Colonic mucosa (tissue), 4 donors: ENCODE data around the gene OR6B3. TPM values are rescaled to one million over a fixed set of nuclear protein-coding genes. Genes with fewer than 3 reads are reported as not detected.

ENCODE experiments used
- DNase-seq: peaks from one replicate; pipeline ENCODE4 v3.0.0-alpha.2; 2020
- H3K27ac ChIP-seq: fragments of 200-600 bp; one replicate; pipeline ENCODE4 v1.8.0; 2021
- H3K27me3 ChIP-seq: fragments of 200-600 bp; one replicate; pipeline ENCODE4 v1.8.0; 2021
- H3K36me3 ChIP-seq: fragments of 200-600 bp; one replicate; pipeline ENCODE4 v1.8.0; 2021
- H3K4me1 ChIP-seq: fragments of 200-600 bp; one replicate; pipeline ENCODE4 v1.8.0; 2021; ENCODE audit warnings: mild to moderate bottlenecking
- H3K4me3 ChIP-seq: fragments of 200-600 bp; one replicate; pipeline ENCODE4 v1.8.0; 2021
- H3K9ac ChIP-seq, 2 donors: one replicate each; pipeline ENCODE4 v1.7.0; 2013; ENCODE audit warnings: control low read depth in 2 of 2, low read depth in 2 of 2, low read length in 2 of 2
- H3K9me3 ChIP-seq: fragments of 200-600 bp; one replicate; pipeline ENCODE4 v1.8.0; 2021
- intact Hi-C: fragments of 100-400 bp; cut with DNase I; formaldehyde crosslinking; loops from one replicate; pipeline ENCODE4 v1.14.1; 2022
- total RNA-seq, 2 donors: library from RNA; stranded (reverse); fragmentation: NEBNext Ultra II Directional in 1 of 2; extraction: Animal tissue kit (Norgen Biotek cat#: 25700) in 1 of 2; gene quantifications; one replicate each; pipeline ENCODE4 v1.2.1, GENCODE V29; 2021
- TF ChIP-seq, protein P1 (sequence below): fragments of 200-600 bp; IDR thresholded peaks from one replicate; pipeline ENCODE4 v1.8.0; 2022; ENCODE audit warnings: antibody characterized with exemption, mild to moderate bottlenecking
- donor health status: healthy.
- donor health status: DM: no; HTN: no; CAD: no.
- donor health status: DM: no; HTN: no; CAD: no.

The OR6B3 gene
- total RNA-seq, 2 donors from 2014 or later, result not detected

DNA sequence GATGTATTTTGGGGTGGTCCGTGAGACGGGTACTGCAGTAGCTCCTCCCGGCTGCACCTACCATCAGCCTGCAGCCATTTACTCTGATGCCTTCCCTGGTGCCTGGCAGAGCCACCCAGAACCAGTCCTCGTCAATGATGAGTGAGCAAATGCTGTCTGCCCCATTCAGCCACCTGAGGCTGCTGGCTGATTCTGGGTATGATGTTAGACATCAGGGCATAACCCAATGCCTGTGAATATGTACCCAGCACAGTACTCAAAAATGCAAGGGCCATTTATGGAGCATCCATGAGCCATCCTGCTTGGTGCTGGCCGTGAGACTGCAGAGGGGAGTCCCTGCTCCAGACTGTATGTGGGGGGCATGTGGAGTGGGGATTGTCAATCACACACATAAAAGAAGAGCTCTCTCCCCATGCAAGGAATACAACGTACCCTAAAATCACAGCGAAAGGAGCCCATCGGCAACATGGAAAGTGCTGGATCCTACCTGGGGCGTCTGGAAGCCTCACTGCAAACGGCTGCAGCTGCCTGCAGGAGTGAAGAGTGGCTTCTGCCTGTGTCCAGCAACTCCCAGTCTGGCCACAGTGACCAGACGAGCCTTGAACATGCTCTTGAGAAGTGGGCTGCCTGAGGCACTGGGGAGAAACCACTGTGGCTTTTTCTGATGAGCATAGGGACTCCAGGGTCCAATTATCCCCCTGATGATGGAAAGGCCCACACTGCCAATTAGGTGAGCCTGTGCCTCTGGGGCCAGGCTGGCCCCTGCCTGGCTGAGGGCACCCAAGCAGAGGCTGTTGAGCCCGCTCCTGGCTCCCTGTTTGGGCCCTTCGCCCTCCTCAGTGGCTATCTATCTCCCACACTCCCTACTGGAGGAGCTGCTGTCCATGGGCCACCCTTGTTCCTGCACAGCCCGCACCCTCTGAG, 20.7 kb downstream of the OR6B3 start:
- H3K9me3 ChIP-seq, result no peaks in the 10 kb centered on the region
- no peak for DNase-seq
- no peak overlapping the region for H3K4me3 ChIP-seq
- no peak overlapping the region for H3K27ac ChIP-seq
- intact Hi-C loops, result no loop called here
- TF ChIP-seq, protein P1, sequence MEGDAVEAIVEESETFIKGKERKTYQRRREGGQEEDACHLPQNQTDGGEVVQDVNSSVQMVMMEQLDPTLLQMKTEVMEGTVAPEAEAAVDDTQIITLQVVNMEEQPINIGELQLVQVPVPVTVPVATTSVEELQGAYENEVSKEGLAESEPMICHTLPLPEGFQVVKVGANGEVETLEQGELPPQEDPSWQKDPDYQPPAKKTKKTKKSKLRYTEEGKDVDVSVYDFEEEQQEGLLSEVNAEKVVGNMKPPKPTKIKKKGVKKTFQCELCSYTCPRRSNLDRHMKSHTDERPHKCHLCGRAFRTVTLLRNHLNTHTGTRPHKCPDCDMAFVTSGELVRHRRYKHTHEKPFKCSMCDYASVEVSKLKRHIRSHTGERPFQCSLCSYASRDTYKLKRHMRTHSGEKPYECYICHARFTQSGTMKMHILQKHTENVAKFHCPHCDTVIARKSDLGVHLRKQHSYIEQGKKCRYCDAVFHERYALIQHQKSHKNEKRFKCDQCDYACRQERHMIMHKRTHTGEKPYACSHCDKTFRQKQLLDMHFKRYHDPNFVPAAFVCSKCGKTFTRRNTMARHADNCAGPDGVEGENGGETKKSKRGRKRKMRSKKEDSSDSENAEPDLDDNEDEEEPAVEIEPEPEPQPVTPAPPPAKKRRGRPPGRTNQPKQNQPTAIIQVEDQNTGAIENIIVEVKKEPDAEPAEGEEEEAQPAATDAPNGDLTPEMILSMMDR, result no peak
- H3K4me1 ChIP-seq, result no peaks in the 10 kb centered on the region
- H3K36me3 ChIP-seq, result no peaks in the 10 kb centered on the region
- no peak overlapping the region for H3K9ac ChIP-seq
- no peaks in the 10 kb centered on the region for H3K27me3 ChIP-seq

DNA sequence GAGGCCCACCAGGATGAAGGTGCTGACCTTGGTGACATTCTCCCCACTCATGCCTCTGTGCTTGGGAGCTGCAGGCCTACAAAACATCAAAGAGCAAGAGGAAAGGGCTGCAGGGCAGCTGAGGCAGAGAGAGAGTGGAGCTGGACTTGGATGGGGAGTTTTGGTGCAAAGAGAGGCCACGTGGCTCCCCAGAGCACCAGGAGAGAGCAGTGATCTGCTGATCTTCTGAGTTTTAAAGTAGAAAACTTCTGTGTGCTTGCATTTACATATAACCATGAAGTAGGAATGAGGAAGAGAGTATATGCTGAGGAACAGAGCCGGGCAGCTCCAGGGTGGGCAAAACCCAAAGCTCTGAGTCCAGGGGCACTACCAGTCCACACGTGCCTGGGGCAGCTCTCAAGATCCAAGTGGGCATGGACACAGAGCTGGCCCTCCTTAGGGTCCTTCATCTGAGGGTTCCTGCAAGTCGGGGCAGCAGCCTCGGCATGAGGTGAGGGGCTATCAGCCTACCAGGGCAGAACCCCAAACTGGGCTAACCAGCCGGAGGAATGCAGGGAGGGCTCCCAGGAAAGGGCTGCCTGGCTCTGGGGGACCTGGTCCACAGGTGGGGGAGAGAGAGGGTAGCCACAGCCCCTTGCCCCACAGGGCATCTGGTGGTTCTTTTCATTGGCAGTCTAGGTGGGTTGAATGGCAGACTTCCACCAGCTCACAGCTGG, 22.8 kb downstream of the OR6B3 start, which contains the start of gene OR6B2:
Gene OR6B2 (minus strand): TSS at position 51 of the 716 bp plus-strand sequence. CDS start 0 bp downstream, at position 51.
- TF ChIP-seq, protein P1, result no peak
- DNase-seq, result no peak
- Histone ChIP-seq H3K36me3 (no peaks in the 10 kb centered on the region), H3K27ac (no peak within 1 kb of the TSS), H3K9ac (no peak within 1 kb of the TSS), H3K4me3 (no peak within 1 kb of the TSS), H3K4me1 (no peaks in the 10 kb centered on the region), H3K9me3 (no peaks in the 10 kb centered on the region), H3K27me3 (no peaks in the 10 kb centered on the region)
- intact Hi-C loops, result no loop called here

DNA sequence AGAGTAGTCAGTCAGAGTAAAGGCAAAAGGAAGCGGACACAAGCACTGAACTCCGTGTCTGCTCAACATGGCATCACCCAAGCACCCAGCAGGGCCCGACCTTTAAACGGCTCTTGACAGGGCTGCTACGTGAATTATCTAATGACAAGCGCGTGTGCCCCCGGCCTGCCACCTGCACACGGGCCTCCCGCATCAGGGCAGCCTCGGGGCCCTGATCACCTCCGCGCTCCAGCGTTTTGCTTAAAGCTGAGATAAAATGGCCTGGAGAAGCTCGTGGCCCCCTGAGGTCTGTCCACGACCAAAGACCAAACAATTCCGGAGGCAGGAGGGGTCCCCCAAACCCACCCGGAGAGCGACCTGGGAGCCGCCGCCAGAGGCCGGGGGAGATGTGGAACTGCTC, 28.6 kb downstream of the OR6B3 start:
- peak overlapping the region; percentile 91 for H3K4me3 ChIP-seq
- peaks cover 13% of the 10 kb centered on the region for H3K36me3 ChIP-seq
- H3K27me3 ChIP-seq, result no peaks in the 10 kb centered on the region
- DNase-seq, result no peak
- intact Hi-C loops, result no loop called here
- peak overlapping the region; percentile 67 for H3K27ac ChIP-seq
- H3K9ac ChIP-seq, result peak overlapping the region; percentile 95 to 98
- TF ChIP-seq, protein P1, result no peak
- no peaks in the 10 kb centered on the region for H3K9me3 ChIP-seq
- peaks cover 8% of the 10 kb centered on the region for H3K4me1 ChIP-seq

DNA sequence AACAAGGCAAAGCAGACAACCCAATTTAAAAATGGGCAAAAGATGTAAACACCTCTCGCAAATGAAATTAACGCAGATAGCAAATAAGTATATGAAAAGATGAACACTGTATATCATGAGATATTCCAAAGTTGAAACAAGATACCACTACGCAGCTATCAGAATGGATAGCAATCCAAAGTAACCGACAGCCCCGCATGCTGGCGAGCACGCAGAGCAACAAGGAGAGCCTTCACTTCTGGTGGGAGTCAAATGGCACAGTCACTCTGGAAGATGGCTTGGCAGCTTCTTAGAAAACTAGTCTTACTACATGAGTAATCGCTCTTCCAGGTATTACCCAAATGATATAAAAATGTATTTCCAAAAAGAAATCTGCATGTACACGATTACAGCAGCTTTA, 29.5 kb downstream of the OR6B3 start:
- Histone ChIP-seq H3K36me3 (peaks cover 13% of the 10 kb centered on the region), H3K9ac (no peak overlapping the region), H3K27ac (no peak overlapping the region), H3K27me3 (no peaks in the 10 kb centered on the region), H3K9me3 (no peaks in the 10 kb centered on the region), H3K4me3 (no peak overlapping the region), H3K4me1 (peaks cover 8% of the 10 kb centered on the region)
- no peak for DNase-seq
- intact Hi-C loops, result no loop called here
- TF ChIP-seq, protein P1, result no peak

DNA sequence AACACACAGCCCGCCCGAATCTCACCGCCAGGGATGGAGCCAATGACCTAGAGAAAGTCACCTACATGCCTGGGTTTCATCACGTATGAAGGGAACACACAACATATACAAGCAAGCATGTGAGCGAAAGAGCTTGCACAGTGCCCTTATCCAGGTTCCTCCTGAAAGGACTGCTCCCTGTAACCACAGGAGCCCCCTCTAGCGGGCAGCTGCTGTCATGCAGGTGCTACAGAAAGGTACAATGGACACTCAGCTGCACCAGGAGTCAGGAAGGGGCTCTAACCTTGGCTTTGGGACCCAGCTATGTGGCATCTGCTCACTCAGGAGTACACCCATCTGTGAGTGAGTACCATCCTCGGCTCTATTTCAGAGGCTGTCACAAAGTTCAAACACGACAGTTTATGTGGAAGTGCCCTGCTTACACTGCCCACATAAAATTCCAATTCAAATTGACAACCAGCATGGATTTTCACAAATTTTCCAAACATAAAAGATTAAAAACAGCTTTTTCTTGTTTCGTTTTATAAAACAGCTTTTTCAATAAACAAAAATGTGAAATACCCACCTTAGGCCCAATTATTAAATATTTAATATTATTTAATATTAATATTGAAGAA, 31.7 kb downstream of the OR6B3 start:
- TF ChIP-seq, protein P1, result peak; percentile 72
- intact Hi-C loops, result no loop called here
- Histone ChIP-seq H3K9ac (no peak overlapping the region), H3K27ac (no peak overlapping the region), H3K4me3 (no peak overlapping the region), H3K36me3 (peaks cover 21% of the 10 kb centered on the region), H3K9me3 (no peaks in the 10 kb centered on the region), H3K4me1 (peaks cover 8% of the 10 kb centered on the region), H3K27me3 (no peaks in the 10 kb centered on the region)
- DNase-seq, result peak; percentile 79
